Motor neuron (in vitro differentiated cells): ENCODE results near the gene CAMK2D. TPM values are rescaled to one million over a fixed set of nuclear protein-coding genes. Genes with fewer than 3 reads are reported as not detected.

Experiments used
- ATAC-seq, 8 experiments: fragments of 200-7000 bp; cut with Tn5 transposase; replicated peaks in 6 of 8; 2 replicates each; pipeline ENCODE4 v1.8.0; 2021; ENCODE audit warnings: mild to moderate bottlenecking in 8 of 8, moderate library complexity in 8 of 8
- H3K27ac ChIP-seq, 2 donors: fragments of 250-450 bp; sonication (Bioruptor Pico); 2 replicates each; pipeline ENCODE4 v1.9.0; 2021; ENCODE audit warnings: antibody characterized with exemption in 2 of 2, mild to moderate bottlenecking in 2 of 2, moderate library complexity in 1 of 2
- H3K4me1 ChIP-seq, 2 donors: fragments of 250-450 bp; sonication (Bioruptor Pico); replicated peaks in 1 of 2; 2 replicates each; pipeline ENCODE4 v1.6.1; 2021; ENCODE audit warnings: antibody characterized with exemption in 2 of 2, mild to moderate bottlenecking in 2 of 2, moderate library complexity in 1 of 2
- H3K4me3 ChIP-seq, 5 donors: fragments of 250-450 bp; sonication (Bioruptor Pico); 2 replicates each; pipeline ENCODE4 v1.9.0; 2021; ENCODE audit warnings: antibody characterized with exemption in 5 of 5, mild to moderate bottlenecking in 5 of 5, moderate library complexity in 4 of 5
- whole genome bisulfite sequencing, 10 experiments: fragments of 450-650 bp; shearing (Covaris generic); methylation state at CpG; one replicate each; pipeline ENCODE4 v1.0.0; 2022; 5-methylcytosine and 5-hydroxymethylcytosine counted together
- in situ Hi-C, 9 experiments: fragments of 400-800 bp; cut with MboI; loops; one replicate each; pipeline ENCODE4 v1.15.0; 2021; ENCODE audit warnings: low sequenced_read_pairs in 9 of 9, low pct_unique_long_range_greater_than_20kb in 2 of 9; ENCODE audit not compliant: unreplicated experiment in 9 of 9
- total RNA-seq, 8 experiments: library from RNA; unstranded; fragments of 300-600 nt; gene quantifications; 2 replicates each; pipeline versions ENCODE4 v1.2.3 to v1.2.4, GENCODE V29; 2022

CAMK2D gene
- total RNA-seq, 8 experiments from 2014 or later: 14.5 to 77.2 (median 33.5) TPM

- Histone ChIP-seq H3K4me3 (no peak overlapping the region), H3K4me1 (no peaks in the 10 kb centered on the region), H3K27ac (no peak overlapping the region)
- 57 to 100% (median 93%) methylated on average over 1 of the region's 1 CpG; no CpG with 5 or more reads in 2 of the 10 experiments for WGBS, 10 experiments
- in situ Hi-C loops: no loop called here
- no peak for ATAC-seq
These were observed 167.9 kb downstream of the CAMK2D start for GRCh38 chr4:113593400-113594230.

- in situ Hi-C loops: no loop called here
- WGBS, 10 experiments: 0 to 100% (median 75%) methylated on average over 1 of the region's 1 CpG; no CpG with 5 or more reads in 4 of the 10 experiments
- H3K27ac ChIP-seq: no peak overlapping the region
- H3K4me1 ChIP-seq: no peaks in the 10 kb centered on the region
- no peak for ATAC-seq
- no peak overlapping the region for H3K4me3 ChIP-seq
These were observed 169.6 kb downstream of the CAMK2D start for GRCh38 chr4:113591982-113592381.

GRCh38 chr4:113588895-113589668 lies 172.5 kb downstream of the CAMK2D start:
- Histone ChIP-seq H3K4me3 (no peak overlapping the region), H3K4me1 (no peaks in the 10 kb centered on the region), H3K27ac (no peak overlapping the region)
- peak in 2 of 8 experiments; percentile 97 to 98 for ATAC-seq
- in situ Hi-C loops: no loop called here
- 0 to 100% (median 91%) methylated on average over 1 to 4 of the region's 4 CpGs; no CpG with 5 or more reads in 1 of the 10 experiments for WGBS, 10 experiments

DNA sequence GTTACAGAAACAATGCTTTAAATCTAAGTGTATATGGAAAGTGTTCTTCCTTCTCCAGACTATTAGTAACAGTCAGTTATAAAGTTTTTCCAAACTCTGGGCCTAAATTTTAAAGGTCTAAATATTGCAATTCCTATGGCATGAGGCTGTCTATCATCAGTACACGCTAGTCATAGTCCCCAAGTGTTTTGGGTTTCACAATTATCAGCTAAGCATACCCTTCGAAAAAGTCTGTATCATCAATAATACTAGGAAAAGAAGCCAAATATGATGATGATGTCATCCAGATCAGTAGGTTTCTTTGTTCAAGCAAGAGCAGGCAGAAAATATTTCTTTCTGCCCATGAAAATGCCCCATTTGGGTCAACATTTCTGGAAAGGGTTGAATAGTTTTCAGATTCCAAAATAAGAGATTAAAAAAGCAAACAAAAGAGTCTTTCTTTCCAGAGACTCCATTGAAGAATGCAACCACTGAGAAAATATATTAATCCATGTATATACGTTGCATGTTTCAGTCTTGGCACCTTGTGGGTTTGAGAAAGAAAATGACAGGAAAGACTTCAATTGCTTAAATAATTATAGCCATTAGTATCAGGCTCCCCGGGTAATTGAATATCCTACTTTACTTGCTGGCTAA lies 173.8 kb downstream of the CAMK2D start:
- Histone ChIP-seq H3K4me3 (no peak overlapping the region), H3K27ac (no peak overlapping the region), H3K4me1 (no peaks in the 10 kb centered on the region)
- 64 to 100% (median 86%) methylated on average over 1 to 4 of the region's 4 CpGs for WGBS, 10 experiments
- ATAC-seq: no peak
- in situ Hi-C loops: no loop called here

GRCh38 chr4:113587156-113587555 lies 174.4 kb downstream of the CAMK2D start:
- Histone ChIP-seq H3K4me3 (no peak overlapping the region), H3K27ac (no peak overlapping the region), H3K4me1 (no peaks in the 10 kb centered on the region)
- in situ Hi-C loops: no loop called here
- ATAC-seq: no peak
- WGBS, 10 experiments: 90 to 100% (median 100%) methylated on average over 1 to 2 of the region's 2 CpGs; no CpG with 5 or more reads in 1 of the 10 experiments

GRCh38 chr4:113586072-113586471 lies 175.5 kb downstream of the CAMK2D start:
- in situ Hi-C loops: no loop called here
- H3K4me3 ChIP-seq: no peak overlapping the region
- ATAC-seq: no peak
- no peak overlapping the region for H3K27ac ChIP-seq
- no peaks in the 10 kb centered on the region for H3K4me1 ChIP-seq

GRCh38 chr4:113584407-113585150 lies 177.0 kb downstream of the CAMK2D start:
- Histone ChIP-seq H3K4me1 (no peaks in the 10 kb centered on the region), H3K27ac (no peak overlapping the region), H3K4me3 (no peak overlapping the region)
- peak in 2 of 8 experiments; percentile 13 to 49 for ATAC-seq
- in situ Hi-C loops: no loop called here
- WGBS, 10 experiments: 13 to 83% (median 66%) methylated on average over 1 to 4 of the region's 4 CpGs

GRCh38 chr4:113582737-113583136 lies 178.8 kb downstream of the CAMK2D start:
- WGBS, 10 experiments: 80 to 100% (median 95%) methylated on average over 1 to 4 of the region's 4 CpGs; no CpG with 5 or more reads in 2 of the 10 experiments
- ATAC-seq: no peak
- H3K27ac ChIP-seq: no peak overlapping the region
- H3K4me3 ChIP-seq: no peak overlapping the region
- no peaks in the 10 kb centered on the region for H3K4me1 ChIP-seq
- in situ Hi-C loops: no loop called here

GRCh38 chr4:113579360-113579759 lies 182.2 kb downstream of the CAMK2D start:
- Histone ChIP-seq H3K4me1 (no peaks in the 10 kb centered on the region), H3K27ac (no peak overlapping the region), H3K4me3 (no peak overlapping the region)
- ATAC-seq: no peak
- in situ Hi-C loops: no loop called here
- 83 to 100% (median 96%) methylated on average over 1 of the region's 1 CpG; no CpG with 5 or more reads in 4 of the 10 experiments for WGBS, 10 experiments

- in situ Hi-C loops: no loop called here
- 80 to 96% (median 90%) methylated on average over 4 to 5 of the region's 5 CpGs for WGBS, 10 experiments
- no peaks in the 10 kb centered on the region for H3K4me1 ChIP-seq
- H3K27ac ChIP-seq: no peak overlapping the region
- no peak overlapping the region for H3K4me3 ChIP-seq
- no peak for ATAC-seq
These were observed 184.4 kb downstream of the CAMK2D start for GRCh38 chr4:113576947-113577678.

DNA sequence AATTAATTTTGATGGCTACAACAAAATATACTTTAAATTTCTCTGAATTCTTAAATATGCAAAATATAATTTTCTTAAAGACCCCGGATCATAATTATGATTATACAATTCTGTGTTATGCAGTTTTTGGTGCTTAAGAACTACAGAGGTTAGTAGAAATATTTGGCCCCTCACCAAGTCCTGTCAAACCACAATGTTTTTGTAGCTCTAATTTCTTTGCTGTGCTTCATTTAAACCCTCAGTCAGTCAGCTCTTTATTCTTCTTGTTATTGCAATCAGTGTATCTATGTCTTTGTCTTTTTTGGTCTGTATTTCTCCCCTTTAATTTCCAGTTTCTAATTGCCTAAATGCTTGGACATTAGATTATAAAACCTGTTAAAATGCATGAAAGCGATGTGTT lies 186.1 kb downstream of the CAMK2D start:
- in situ Hi-C loops: no loop called here
- no peak overlapping the region for H3K27ac ChIP-seq
- 50 to 100% (median 91%) methylated on average over 1 to 2 of the region's 2 CpGs; no CpG with 5 or more reads in 1 of the 10 experiments for WGBS, 10 experiments
- no peak overlapping the region for H3K4me3 ChIP-seq
- no peak for ATAC-seq
- no peaks in the 10 kb centered on the region for H3K4me1 ChIP-seq

- Histone ChIP-seq H3K4me1 (no peaks in the 10 kb centered on the region), H3K4me3 (no peak overlapping the region), H3K27ac (no peak overlapping the region)
- in situ Hi-C loops: no loop called here
- WGBS, 10 experiments: 8 to 100% (median 67%) methylated on average over 1 of the region's 1 CpG
- ATAC-seq: peak in 2 of 8 experiments; percentile 53 to 54
These were observed 186.9 kb downstream of the CAMK2D start for GRCh38 chr4:113574636-113575103.
